IMR-90 (cell line): ENCODE results near the gene SLC27A1. TPM values are rescaled to one million over a fixed set of nuclear protein-coding genes. Genes with fewer than 3 reads are reported as not detected.

Source experiments
- ATAC-seq: fragments of 200-7000 bp; cut with Tn5 transposase; 2 replicates; pipeline ENCODE4 v1.9.1; 2020; ENCODE audit warnings: low read depth, mild to moderate bottlenecking, moderate library complexity
- BruUV-seq: library from RNA; stranded (reverse); fragments of 400-500 nt; replicated peaks from 2 replicates; lab custom pipeline; 2021; lab: Mats Ljungman, UMichigan
- CTCF ChIA-PET: fragments of 300-600 bp; formaldehyde crosslinking; extraction: SDS; loops from one replicate; lab custom pipeline; 2021; ENCODE audit warnings: antibody characterized with exemption; lab: Yijun Ruan, JAX
- POLR2A ChIA-PET: fragments of 300-600 bp; sonication (Branson Sonifier 250); formaldehyde crosslinking; loops from one replicate; lab custom pipeline; 2022; ENCODE audit warnings: antibody characterized with exemption; ENCODE audit not compliant: unreplicated experiment; lab: Charles Lee
- DNase-seq: peaks from one replicate; pipeline ENCODE4 v3.0.0; 2013
- H2AFZ ChIP-seq: replicated peaks from 2 replicates; pipeline ENCODE3; 2013; ENCODE audit warnings: low read length, mild to moderate bottlenecking; ENCODE audit not compliant: poor library complexity
- H2AK5ac ChIP-seq: 2 replicates; pipeline ENCODE4 v1.6.1; 2013; ENCODE audit warnings: low read depth, low read length, inconsistent platforms
- H2AK9ac ChIP-seq: replicated peaks from 2 replicates; pipeline ENCODE3; 2013; ENCODE audit warnings: mild to moderate bottlenecking, low read depth, low read length, moderate library complexity; ENCODE audit not compliant: poor library complexity
- H2BK120ac ChIP-seq: 2 replicates; pipeline ENCODE4 v1.6.1; 2013; ENCODE audit warnings: low read depth, low read length, inconsistent platforms
- H2BK15ac ChIP-seq: 3 replicates; pipeline ENCODE4 v1.6.1; 2013; ENCODE audit warnings: low read depth, low read length, inconsistent platforms
- H2BK20ac ChIP-seq: 2 replicates; pipeline ENCODE4 v1.6.1; 2013; ENCODE audit warnings: low read depth, mild to moderate bottlenecking, inconsistent platforms, low read length, moderate library complexity
- H2BK5ac ChIP-seq: 2 replicates; pipeline ENCODE4 v1.6.1; 2013; ENCODE audit warnings: mild to moderate bottlenecking, low read depth, low read length, inconsistent platforms; ENCODE audit not compliant: poor library complexity, severe bottlenecking
- H3K14ac ChIP-seq: replicated peaks from 2 replicates; pipeline ENCODE4 v1.6.1; 2013; ENCODE audit warnings: low read depth, low read length, inconsistent platforms
- H3K18ac ChIP-seq: 2 replicates; pipeline ENCODE4 v1.6.1; 2013; ENCODE audit warnings: low read depth, low read length, control low read depth
- H3K23ac ChIP-seq: 2 replicates; pipeline ENCODE4 v1.6.1; 2013; ENCODE audit warnings: low read depth, low read length, inconsistent platforms
- H3K27ac ChIP-seq: 2 replicates; pipeline ENCODE4 v1.5.1; 2013; ENCODE audit warnings: mild to moderate bottlenecking, control low read depth, low read length; ENCODE audit not compliant: insufficient read depth
- H3K27me3 ChIP-seq: 2 replicates; pipeline ENCODE4 v1.6.1; 2013; ENCODE audit warnings: low read length; ENCODE audit not compliant: control insufficient read depth, insufficient read depth
- H3K36me3 ChIP-seq: 2 replicates; pipeline ENCODE4 v1.6.1; 2013; ENCODE audit warnings: low read length, mixed read lengths; ENCODE audit not compliant: control insufficient read depth, insufficient read depth
- H3K4ac ChIP-seq: 2 replicates; pipeline ENCODE4 v1.6.1; 2013; ENCODE audit warnings: low read depth, low read length, inconsistent platforms
- H3K4me1 ChIP-seq: 2 replicates; pipeline ENCODE4 v1.6.1; 2013; ENCODE audit warnings: low read length, mixed read lengths; ENCODE audit not compliant: control insufficient read depth, insufficient read depth
- H3K4me2 ChIP-seq: 2 replicates; pipeline ENCODE4 v1.6.1; 2013; ENCODE audit warnings: low read depth, mild to moderate bottlenecking, control low read depth, low read length, moderate library complexity
- H3K4me3 ChIP-seq: 2 replicates; pipeline ENCODE4 v1.5.1; 2013; ENCODE audit warnings: low read depth, mild to moderate bottlenecking, control low read depth, low read length, moderate library complexity; ENCODE audit not compliant: insufficient read depth
- H3K56ac ChIP-seq: 2 replicates; pipeline ENCODE4 v1.6.1; 2013; ENCODE audit warnings: low read length, inconsistent platforms; ENCODE audit not compliant: insufficient read depth; ENCODE audit errors: extremely low read depth
- H3K79me1 ChIP-seq, 2 experiments: 2 replicates each; pipeline ENCODE4 v1.6.1; 2013; ENCODE audit warnings: low read length in 2 of 2, inconsistent platforms in 1 of 2, low read depth in 1 of 2
- H3K9ac ChIP-seq: 2 replicates; pipeline ENCODE4 v1.6.1; 2013; ENCODE audit warnings: low read depth, low read length, control low read depth
- H3K9me1 ChIP-seq: 2 replicates; pipeline ENCODE4 v1.6.1; 2013; ENCODE audit warnings: low read length, inconsistent platforms; ENCODE audit not compliant: insufficient read depth
- H3K9me3 ChIP-seq: 2 replicates; pipeline ENCODE4 v1.6.1; 2013; ENCODE audit warnings: low read length; ENCODE audit not compliant: control insufficient read depth, insufficient read depth
- H4K20me1 ChIP-seq: 2 replicates; pipeline ENCODE4 v1.6.1; 2013; ENCODE audit warnings: low read length, inconsistent platforms; ENCODE audit not compliant: insufficient read depth
- H4K5ac ChIP-seq: 2 replicates; pipeline ENCODE4 v1.6.1; 2013; ENCODE audit warnings: mild to moderate bottlenecking, low read depth, low read length, control low read depth
- H4K8ac ChIP-seq, 2 experiments: 2 replicates each; pipeline ENCODE4 v1.6.1; 2013; ENCODE audit warnings: low read depth in 2 of 2, low read length in 2 of 2, control low read depth in 1 of 2, inconsistent platforms in 1 of 2
- H4K91ac ChIP-seq: 2 replicates; pipeline ENCODE4 v1.6.1; 2013; ENCODE audit warnings: low read depth, low read length, inconsistent platforms; ENCODE audit not compliant: insufficient read depth
- BHLHE40 ChIP-seq: fragments of 150-350 bp; IDR thresholded peaks from 2 replicates; pipeline ENCODE4 v1.6.1; 2016; ENCODE audit warnings: mild to moderate bottlenecking, low read depth, low read length
- CEBPB ChIP-seq: IDR thresholded peaks from 2 replicates; pipeline ENCODE4 v1.6.1; 2012; ENCODE audit warnings: low read depth, low read length, improper control_type of control experiment
- CHD1 ChIP-seq: IDR thresholded peaks from 2 replicates; pipeline ENCODE4 v1.6.1; 2012; ENCODE audit warnings: low read depth, low read length, improper control_type of control experiment
- MAFK ChIP-seq: IDR thresholded peaks from 2 replicates; pipeline ENCODE4 v1.6.1; 2012; ENCODE audit warnings: low read depth, low read length, improper control_type of control experiment
- MAZ ChIP-seq: IDR thresholded peaks from 2 replicates; pipeline ENCODE4 v1.6.1; 2012; ENCODE audit warnings: low read depth, mild to moderate bottlenecking, low read length, improper control_type of control experiment, moderate library complexity, borderline replicate concordance
- MXI1 ChIP-seq: IDR thresholded peaks from 2 replicates; pipeline ENCODE4 v1.6.1; 2012; ENCODE audit warnings: low read depth, mild to moderate bottlenecking, low read length, moderate library complexity, borderline replicate concordance
- NFE2L2 ChIP-seq: fragments of 150-350 bp; IDR thresholded peaks from 2 replicates; pipeline ENCODE4 v1.6.1; 2016; ENCODE audit warnings: low read depth, mild to moderate bottlenecking, low read length
- POLR2A ChIP-seq: IDR thresholded peaks from 2 replicates; pipeline ENCODE4 v1.6.1; 2012; ENCODE audit warnings: mild to moderate bottlenecking, low read depth, low read length
- RAD21 ChIP-seq: IDR thresholded peaks from 2 replicates; pipeline ENCODE4 v1.6.1; 2012; ENCODE audit warnings: low read length, improper control_type of control experiment
- RFX5 ChIP-seq: IDR thresholded peaks from 2 replicates; pipeline ENCODE4 v1.8.0; 2012; ENCODE audit warnings: low read depth, mild to moderate bottlenecking, low read length, moderate library complexity
- SMC3 ChIP-seq: fragments of 150-350 bp; IDR thresholded peaks from 2 replicates; pipeline ENCODE4 v1.6.1; 2016; ENCODE audit warnings: low read depth, mild to moderate bottlenecking, antibody characterized with exemption, low read length, moderate library complexity
- USF2 ChIP-seq: fragments of 150-350 bp; IDR thresholded peaks from 2 replicates; pipeline ENCODE4 v1.6.1; 2017; ENCODE audit warnings: mild to moderate bottlenecking, antibody characterized with exemption, low read length, low read depth
- WGBS, 2 experiments: methylation state at CpG; one replicate each; pipeline versions ENCODE4 v1.1.5 to v1.1.7; 2013; ENCODE audit warnings: missing lambda C conversion rate in 2 of 2; ENCODE audit not compliant: insufficient read length in 1 of 2; ENCODE audit errors: extremely low coverage in 2 of 2; 5-methylcytosine and 5-hydroxymethylcytosine counted together
- dilution Hi-C: fragments of 300-500 bp; cut with HindIII; formaldehyde crosslinking; loops from one replicate; pipeline ENCODE4 v1.14.3; 2018; ENCODE audit warnings: low sequenced_read_pairs; ENCODE audit not compliant: unreplicated experiment
- in situ Hi-C: fragments of 300-500 bp; cut with MboI; formaldehyde crosslinking; loops from 3 replicates; pipeline ENCODE4 v1.14.3; 2019; ENCODE audit warnings: low sequenced_read_pairs, inconsistent platforms, mixed read lengths
- intact Hi-C: fragments of 100-400 bp; cut with micrococcal nuclease; formaldehyde crosslinking; loops from 2 replicates; pipeline ENCODE4 v1.10.0; 2022
- polyA plus RNA-seq, 3 experiments: library from polyadenylated mRNA; depleted of rRNA; stranded (reverse); fragments of >200 nt; gene quantifications; 2 replicates each; pipeline ENCODE4 v1.2.3, GENCODE V29; 2012; ENCODE audit warnings: low replicate concordance in 1 of 3
- total RNA-seq: library from RNA; depleted of rRNA; stranded (reverse); fragments of >200 nt; gene quantifications from 2 replicates; pipeline ENCODE4 v1.2.3, GENCODE V29; 2012
- TF ChIP-seq, protein P1 (sequence below): conservative IDR thresholded peaks from 2 replicates; pipeline ENCODE4 v1.5.1; 2012; ENCODE audit warnings: mild to moderate bottlenecking, low read depth, low read length, improper control_type of control experiment
- TF ChIP-seq, protein P2 (sequence below): fragments of 150-350 bp; IDR thresholded peaks from 2 replicates; pipeline ENCODE4 v1.6.1; 2016; ENCODE audit warnings: low read depth, mild to moderate bottlenecking, low read length, moderate library complexity, borderline replicate concordance

SLC27A1 gene
- total and polyA plus RNA-seq, 2 of the 4 experiments (the other 2 are of a cell fraction): 4.8 to 12.9 TPM

DNA sequence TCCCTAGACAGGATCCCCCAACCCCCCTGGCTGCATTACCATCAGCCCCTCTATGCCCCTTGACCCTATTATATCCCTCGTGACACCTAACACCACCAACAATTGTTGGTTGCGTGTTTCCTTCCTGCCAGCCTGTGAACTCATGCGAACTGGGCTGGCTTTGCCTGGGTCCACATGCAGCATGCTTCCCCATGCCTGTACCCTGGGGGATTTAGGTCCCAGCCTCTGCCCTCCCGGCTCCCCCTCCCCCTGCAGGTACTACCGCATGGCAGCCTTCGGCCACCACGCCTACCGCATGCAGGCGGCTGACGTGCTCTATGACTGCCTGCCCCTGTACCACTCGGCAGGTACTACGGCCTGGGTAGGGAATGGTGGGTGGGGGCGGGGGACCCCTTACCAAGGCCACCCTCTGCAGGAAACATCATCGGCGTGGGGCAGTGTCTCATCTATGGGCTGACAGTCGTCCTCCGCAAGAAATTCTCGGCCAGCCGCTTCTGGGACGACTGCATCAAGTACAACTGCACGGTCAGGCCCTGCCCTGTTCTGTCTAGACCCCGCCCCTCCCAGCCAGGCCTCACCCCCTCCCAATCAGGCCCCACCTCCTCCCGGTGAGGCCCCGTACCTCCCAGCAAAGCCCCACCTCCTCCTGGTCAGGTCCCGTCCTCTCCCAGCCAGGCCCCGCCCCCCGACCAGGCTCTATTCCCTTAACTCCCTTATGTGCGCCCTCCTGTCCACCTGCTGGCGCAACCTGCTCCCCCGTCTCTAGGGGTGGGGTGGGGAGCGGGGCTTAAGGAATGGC, 18.5 kb downstream of the SLC27A1 start:
- Histone ChIP-seq H2BK5ac (no peak overlapping the region), H3K79me1 (peaks cover 0 to 11% of the 10 kb centered on the region in 2 experiments; a peak in 1 of 4 replicates), H2AK5ac (no peak overlapping the region), H3K14ac (no peak overlapping the region), H2AFZ (no peak overlapping the region), H3K23ac (no peak overlapping the region), H4K5ac (no peak overlapping the region), H2AK9ac (peak overlapping the region; percentile 70), H3K36me3 (peaks cover 12% of the 10 kb centered on the region), H3K9me1 (no peaks in the 10 kb centered on the region; the same call in 1 of the 2 replicates), H3K56ac (no peak overlapping the region), H3K4ac (no peak overlapping the region), H2BK15ac (no peak overlapping the region), H3K27ac (no peak overlapping the region), H3K4me3 (no peak overlapping the region), H3K4me1 (no peaks in the 10 kb centered on the region; the same call in 1 of the 2 replicates), H2BK120ac (no peak overlapping the region), H3K4me2 (no peak overlapping the region), H4K91ac (no peak overlapping the region), H3K9me3 (no peaks in the 10 kb centered on the region), H2BK20ac (no peak overlapping the region), H4K8ac (no peak overlapping the region), H3K18ac (no peak overlapping the region), H3K9ac (no peak overlapping the region), H3K27me3 (no peaks in the 10 kb centered on the region), H4K20me1 (peaks cover 14% of the 10 kb centered on the region)
- WGBS, 2 experiments: 74% methylated on average over 9 of the region's 31 CpGs; no CpG with 5 or more reads in 1 of the 2 experiments
- ChIA-PET POLR2A (no interaction called here), CTCF (no interaction called here)
- TF ChIP-seq CEBPB (no peak), POLR2A (no peak), RAD21 (no peak), SMC3 (no peak), NFE2L2 (no peak), USF2 (no peak), MAZ (no peak), BHLHE40 (no peak), RFX5 (no peak), MXI1 (no peak), MAFK (no peak), CHD1 (no peak)
- TF ChIP-seq, protein P1, sequence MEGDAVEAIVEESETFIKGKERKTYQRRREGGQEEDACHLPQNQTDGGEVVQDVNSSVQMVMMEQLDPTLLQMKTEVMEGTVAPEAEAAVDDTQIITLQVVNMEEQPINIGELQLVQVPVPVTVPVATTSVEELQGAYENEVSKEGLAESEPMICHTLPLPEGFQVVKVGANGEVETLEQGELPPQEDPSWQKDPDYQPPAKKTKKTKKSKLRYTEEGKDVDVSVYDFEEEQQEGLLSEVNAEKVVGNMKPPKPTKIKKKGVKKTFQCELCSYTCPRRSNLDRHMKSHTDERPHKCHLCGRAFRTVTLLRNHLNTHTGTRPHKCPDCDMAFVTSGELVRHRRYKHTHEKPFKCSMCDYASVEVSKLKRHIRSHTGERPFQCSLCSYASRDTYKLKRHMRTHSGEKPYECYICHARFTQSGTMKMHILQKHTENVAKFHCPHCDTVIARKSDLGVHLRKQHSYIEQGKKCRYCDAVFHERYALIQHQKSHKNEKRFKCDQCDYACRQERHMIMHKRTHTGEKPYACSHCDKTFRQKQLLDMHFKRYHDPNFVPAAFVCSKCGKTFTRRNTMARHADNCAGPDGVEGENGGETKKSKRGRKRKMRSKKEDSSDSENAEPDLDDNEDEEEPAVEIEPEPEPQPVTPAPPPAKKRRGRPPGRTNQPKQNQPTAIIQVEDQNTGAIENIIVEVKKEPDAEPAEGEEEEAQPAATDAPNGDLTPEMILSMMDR: no peak
- TF ChIP-seq, protein P2, sequence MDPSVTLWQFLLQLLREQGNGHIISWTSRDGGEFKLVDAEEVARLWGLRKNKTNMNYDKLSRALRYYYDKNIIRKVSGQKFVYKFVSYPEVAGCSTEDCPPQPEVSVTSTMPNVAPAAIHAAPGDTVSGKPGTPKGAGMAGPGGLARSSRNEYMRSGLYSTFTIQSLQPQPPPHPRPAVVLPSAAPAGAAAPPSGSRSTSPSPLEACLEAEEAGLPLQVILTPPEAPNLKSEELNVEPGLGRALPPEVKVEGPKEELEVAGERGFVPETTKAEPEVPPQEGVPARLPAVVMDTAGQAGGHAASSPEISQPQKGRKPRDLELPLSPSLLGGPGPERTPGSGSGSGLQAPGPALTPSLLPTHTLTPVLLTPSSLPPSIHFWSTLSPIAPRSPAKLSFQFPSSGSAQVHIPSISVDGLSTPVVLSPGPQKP: no peak
- BruUV-seq: no TSS peak
- peak; percentile 55 for ATAC-seq
- dilution Hi-C loops: no loop called here
- no peak for DNase-seq
- intact Hi-C loops: no loop called here
- in situ Hi-C loops: no loop called here
